Stomach (tissue), 9 donors: ENCODE data around the gene CNTN6. TPM values are rescaled to one million over a fixed set of nuclear protein-coding genes. Genes with fewer than 3 reads are reported as not detected.

ENCODE experiments used
- DNase-seq, 2 donors: peaks; one replicate each; pipeline versions ENCODE4 v3.0.0 to v3.0.0-alpha.2; 2013 to 2019
- H3K27ac ChIP-seq, 5 donors: fragments of 200-600 bp in 4 of 5; sonication (generic) in 4 of 5; one replicate each; pipeline ENCODE4 v1.5.1; 2013 to 2019; ENCODE audit warnings: mild to moderate bottlenecking in 1 of 5, moderate library complexity in 1 of 5
- H3K27me3 ChIP-seq, 3 donors: fragments of 200-600 bp; sonication (generic); one replicate each; pipeline ENCODE4 v1.5.1; 2017 to 2019; ENCODE audit warnings: mixed run types in 1 of 3
- H3K36me3 ChIP-seq, 4 donors: fragments of 200-600 bp; sonication (generic); 1 replicate in 3 of 4; 2 replicates in 1 of 4; pipeline ENCODE4 v1.5.1; 2016 to 2019
- H3K4me1 ChIP-seq, 4 donors: fragments of 200-600 bp; sonication (generic); one replicate each; pipeline ENCODE4 v1.5.1; 2016 to 2019
- H3K4me3 ChIP-seq, 4 donors: fragments of 200-600 bp; sonication (generic) in 3 of 4; one replicate each; pipeline ENCODE4 v1.5.1; 2016 to 2019; ENCODE audit warnings: mild to moderate bottlenecking in 1 of 4
- H3K9me3 ChIP-seq, 4 donors: fragments of 200-600 bp; sonication (generic); one replicate each; pipeline ENCODE4 v1.5.1; 2016 to 2019
- EP300 ChIP-seq: sonication (generic); formaldehyde crosslinking; IDR thresholded peaks from one replicate; pipeline ENCODE4 v1.6.1; 2017; ENCODE audit warnings: antibody characterized with exemption
- POLR2A ChIP-seq, 4 donors: fragments of 450-650 bp; IDR thresholded peaks; one replicate each; pipeline ENCODE4 v1.6.1; 2016; ENCODE audit warnings: antibody characterized with exemption in 4 of 4, control low read depth in 2 of 4, mild to moderate bottlenecking in 1 of 4, moderate library complexity in 1 of 4
- POLR2AphosphoS5 ChIP-seq, 3 donors: sonication (generic); formaldehyde crosslinking; IDR thresholded peaks; one replicate each; pipeline ENCODE4 v1.6.1; 2016; ENCODE audit warnings: antibody characterized with exemption in 3 of 3
- WGBS, 5 donors: extraction: QIAGEN DNeasy Blood & Tissue Kit in 3 of 5; methylation state at CpG; one replicate each; pipeline versions ENCODE4 v1.1.5 to v1.1.7; 2013 to 2018; 5-methylcytosine and 5-hydroxymethylcytosine counted together
- intact Hi-C: fragments of 100-400 bp; cut with DNase I; formaldehyde crosslinking; loops from one replicate; pipeline ENCODE4 v1.15.1; 2023; ENCODE audit warnings: low total_unique reads
- polyA plus RNA-seq, 3 donors: library from polyadenylated mRNA; stranded (reverse); fragments of 200-250 nt; gene quantifications; one replicate each; pipeline ENCODE4 v1.2.3, GENCODE V29; 2013
- total RNA-seq, 5 donors: library from RNA; depleted of rRNA; stranded (reverse); fragments of >200 nt; gene quantifications; one replicate each; pipeline versions ENCODE4 v1.1.0 to v1.2.3, GENCODE V29; 2014 to 2016
- TF ChIP-seq, protein P1 (sequence below), 7 experiments: fragments of 450-650 bp in 4 of 7; fragments of 200-600 bp in 3 of 7; sonication (generic) in 3 of 7; IDR thresholded peaks; one replicate each; pipeline ENCODE4 v1.5.1; 2016 to 2019; ENCODE audit warnings: antibody characterized with exemption in 7 of 7, control low read depth in 2 of 7, mild to moderate bottlenecking in 1 of 7
- donor health status: healthy with polysubstance abuse.
- donor health status: Bipolar disorder and iron deficiency.
- donor health status: healthy.

Gene CNTN6
- total and polyA plus RNA-seq, 8 donors, result 2.2 TPM; not detected in 7

DNA sequence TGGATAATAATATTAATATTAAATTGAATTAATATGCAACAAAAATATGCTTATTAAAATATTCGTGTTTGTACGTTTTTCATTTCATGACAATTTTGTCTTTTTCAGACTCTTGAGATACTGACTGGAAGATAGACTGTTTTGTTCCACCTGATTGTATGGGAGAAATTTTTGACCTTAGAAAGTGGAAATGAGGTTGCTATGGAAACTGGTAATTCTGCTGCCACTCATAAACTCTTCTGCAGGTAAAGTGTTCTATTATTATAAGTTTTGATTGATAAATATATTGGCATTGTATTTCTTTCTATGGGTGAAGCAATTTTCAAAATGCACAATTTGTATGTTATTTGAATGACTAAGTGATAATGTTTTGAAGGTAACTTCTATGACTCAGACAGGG is 55.0 kb downstream of the CNTN6 start:
- intact Hi-C loops, result no loop called here
- no peaks in the 10 kb centered on the region for H3K27me3 ChIP-seq
- DNase-seq, result no peak
- H3K36me3 ChIP-seq, result no peaks in the 10 kb centered on the region
- no peaks in the 10 kb centered on the region for H3K4me1 ChIP-seq
- H3K4me3 ChIP-seq, result no peak overlapping the region
- TF ChIP-seq, protein P1, sequence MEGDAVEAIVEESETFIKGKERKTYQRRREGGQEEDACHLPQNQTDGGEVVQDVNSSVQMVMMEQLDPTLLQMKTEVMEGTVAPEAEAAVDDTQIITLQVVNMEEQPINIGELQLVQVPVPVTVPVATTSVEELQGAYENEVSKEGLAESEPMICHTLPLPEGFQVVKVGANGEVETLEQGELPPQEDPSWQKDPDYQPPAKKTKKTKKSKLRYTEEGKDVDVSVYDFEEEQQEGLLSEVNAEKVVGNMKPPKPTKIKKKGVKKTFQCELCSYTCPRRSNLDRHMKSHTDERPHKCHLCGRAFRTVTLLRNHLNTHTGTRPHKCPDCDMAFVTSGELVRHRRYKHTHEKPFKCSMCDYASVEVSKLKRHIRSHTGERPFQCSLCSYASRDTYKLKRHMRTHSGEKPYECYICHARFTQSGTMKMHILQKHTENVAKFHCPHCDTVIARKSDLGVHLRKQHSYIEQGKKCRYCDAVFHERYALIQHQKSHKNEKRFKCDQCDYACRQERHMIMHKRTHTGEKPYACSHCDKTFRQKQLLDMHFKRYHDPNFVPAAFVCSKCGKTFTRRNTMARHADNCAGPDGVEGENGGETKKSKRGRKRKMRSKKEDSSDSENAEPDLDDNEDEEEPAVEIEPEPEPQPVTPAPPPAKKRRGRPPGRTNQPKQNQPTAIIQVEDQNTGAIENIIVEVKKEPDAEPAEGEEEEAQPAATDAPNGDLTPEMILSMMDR (IDR thresholded peaks at IDR 0.05), result no peak
- TF ChIP-seq POLR2AphosphoS5 (IDR thresholded peaks at IDR 0.05) (no peak), EP300 (no peak)
- 60 to 76% (median 72%) methylated on average over 2 of the region's 2 CpGs for WGBS, 5 donors
- no peaks in the 10 kb centered on the region for H3K9me3 ChIP-seq
- H3K27ac ChIP-seq, result no peak overlapping the region

DNA sequence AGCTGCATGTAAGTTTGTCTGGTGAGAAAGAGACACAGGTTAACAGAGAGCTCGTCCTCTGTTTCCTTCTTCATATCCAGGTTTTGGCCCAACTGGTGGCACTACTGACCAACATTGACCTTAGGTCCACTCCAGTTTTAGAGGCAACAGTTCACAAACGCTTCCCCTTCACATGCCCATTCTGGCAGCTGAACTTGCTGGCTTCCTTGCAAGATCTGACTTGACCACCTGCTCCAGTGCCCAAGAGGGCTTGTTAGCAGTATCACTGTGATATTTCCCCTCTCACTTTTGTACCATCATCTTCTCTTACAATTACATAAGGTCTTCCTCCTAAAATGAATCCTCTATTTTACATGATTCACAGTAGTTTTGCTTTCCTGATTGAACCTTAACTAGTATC is 71.3 kb downstream of the CNTN6 start:
- intact Hi-C loops, result no loop called here
- DNase-seq, result no peak
- no peaks in the 10 kb centered on the region for H3K4me1 ChIP-seq
- H3K36me3 ChIP-seq, result no peaks in the 10 kb centered on the region
- no peaks in the 10 kb centered on the region for H3K27me3 ChIP-seq
- H3K4me3 ChIP-seq, result no peak overlapping the region
- 66 to 86% (median 73%) methylated on average over 2 of the region's 2 CpGs for WGBS, 5 donors
- H3K9me3 ChIP-seq, result no peaks in the 10 kb centered on the region
- no peak for TF ChIP-seq POLR2A (IDR thresholded peaks at IDR 0.05)
- H3K27ac ChIP-seq, result no peak overlapping the region

DNA sequence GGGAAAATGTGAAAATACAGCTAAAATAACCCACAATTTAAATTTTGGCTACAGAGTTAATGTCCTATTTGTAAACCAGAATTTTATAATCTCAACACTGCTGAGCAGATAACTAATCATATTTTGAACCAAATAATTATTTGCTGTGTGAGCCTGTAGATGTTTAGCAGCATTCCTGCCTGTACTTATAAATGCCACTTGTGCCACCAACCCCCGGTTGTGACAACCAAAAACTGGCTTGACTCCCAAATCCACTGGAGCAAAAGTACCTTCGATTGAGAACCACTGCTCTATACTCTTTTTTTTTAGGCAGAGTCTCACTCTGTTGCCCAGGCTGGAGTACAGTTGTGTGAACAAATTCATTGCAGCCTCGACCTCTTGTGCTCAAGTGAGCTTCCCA is 78.5 kb downstream of the CNTN6 start:
- H3K4me1 ChIP-seq, result no peaks in the 10 kb centered on the region
- intact Hi-C loops, result no loop called here
- 58 to 78% (median 61%) methylated on average over 3 of the region's 3 CpGs for WGBS, 5 donors

DNA sequence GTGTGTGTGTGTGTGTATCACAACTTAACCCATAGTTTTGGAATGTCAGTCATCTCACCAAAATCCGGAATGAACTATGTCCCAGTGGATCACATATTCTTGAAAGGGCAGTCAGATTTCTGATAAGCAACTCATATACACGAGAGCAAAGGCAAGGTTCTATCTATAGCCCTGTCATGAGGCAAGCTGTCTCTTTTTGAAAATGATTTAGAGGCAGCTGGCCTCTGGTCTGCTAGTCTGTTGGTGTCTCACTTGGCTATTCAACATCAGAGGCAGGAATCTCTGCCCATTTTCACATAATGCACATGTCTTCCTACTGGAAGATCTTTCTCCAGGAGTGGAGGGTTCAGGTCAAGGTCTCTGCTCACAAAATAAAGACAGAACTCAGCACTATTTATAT is 79.8 kb downstream of the CNTN6 start:
- Histone ChIP-seq H3K4me3 (no peak overlapping the region), H3K36me3 (no peaks in the 10 kb centered on the region), H3K9me3 (no peaks in the 10 kb centered on the region), H3K27me3 (no peaks in the 10 kb centered on the region), H3K4me1 (no peaks in the 10 kb centered on the region), H3K27ac (no peak overlapping the region)
- DNase-seq, result no peak
- TF ChIP-seq POLR2AphosphoS5 (IDR thresholded peaks at IDR 0.05) (no peak), EP300 (no peak), POLR2A (IDR thresholded peaks at IDR 0.05) (no peak)
- TF ChIP-seq, protein P1 (IDR thresholded peaks at IDR 0.05), result no peak
- 44 to 52% (median 48%) methylated on average over 2 of the region's 2 CpGs for WGBS, 5 donors
- intact Hi-C loops, result no loop called here

More for the DNA sequence above, 78.5 kb downstream of the CNTN6 start:
- TF ChIP-seq, protein P1 (IDR thresholded peaks at IDR 0.05), result no peak
- TF ChIP-seq EP300 (no peak), POLR2A (IDR thresholded peaks at IDR 0.05) (no peak)
- no peak for DNase-seq
- Histone ChIP-seq H3K36me3 (no peaks in the 10 kb centered on the region), H3K27me3 (no peaks in the 10 kb centered on the region), H3K9me3 (no peaks in the 10 kb centered on the region), H3K4me3 (no peak overlapping the region), H3K27ac (no peak overlapping the region)

DNA sequence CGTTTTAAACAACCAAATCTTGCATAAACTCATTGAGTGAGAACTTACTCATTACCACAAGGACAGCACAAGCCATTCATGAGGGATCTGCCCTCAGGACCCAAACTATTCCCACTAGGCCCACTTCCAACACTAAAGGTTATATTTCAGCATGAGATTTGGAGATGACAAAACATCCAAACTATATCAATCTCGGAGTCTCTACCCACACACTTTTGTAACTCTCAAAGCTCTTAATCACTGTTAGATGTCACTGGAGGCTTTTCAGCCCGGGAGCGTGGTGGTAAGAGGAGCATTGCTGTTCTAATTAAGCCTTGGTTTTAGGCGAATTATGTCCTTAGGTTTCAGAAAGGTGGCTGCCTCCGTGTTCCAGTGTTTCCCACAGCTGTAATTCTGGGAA is 86.3 kb downstream of the CNTN6 start:
- 43 to 55% (median 48%) methylated on average over 6 of the region's 6 CpGs for WGBS, 5 donors
- no peaks in the 10 kb centered on the region for H3K27me3 ChIP-seq
- DNase-seq, result no peak
- H3K9me3 ChIP-seq, result peaks cover 0 to 14% (median 2%) of the 10 kb centered on the region in 4 donors
- H3K4me1 ChIP-seq, result no peaks in the 10 kb centered on the region
- TF ChIP-seq POLR2AphosphoS5 (IDR thresholded peaks at IDR 0.05) (no peak), POLR2A (IDR thresholded peaks at IDR 0.05) (no peak), EP300 (no peak)
- TF ChIP-seq, protein P1 (IDR thresholded peaks at IDR 0.05), result no peak
- no peaks in the 10 kb centered on the region for H3K36me3 ChIP-seq
- H3K4me3 ChIP-seq, result no peak overlapping the region
- intact Hi-C loops, result no loop called here
- H3K27ac ChIP-seq, result no peak overlapping the region
